HG02678 (cell line): ENCODE measurements around the gene SLC35D2.
"Not testable (repeated sequence)": the region's sequence is repeated elsewhere in the genome, so short reads cannot be mapped to it uniquely, and the experiment has no call there.

ENCODE experiments used
- ATAC-seq: cut with Tn5 transposase; IDR thresholded peaks from one replicate; pipeline ENCODE4 v1.9.1; 2021; ENCODE audit warnings: mild to moderate bottlenecking, moderate library complexity; ENCODE audit not compliant: unreplicated experiment

Gene SLC35D2

DNA sequence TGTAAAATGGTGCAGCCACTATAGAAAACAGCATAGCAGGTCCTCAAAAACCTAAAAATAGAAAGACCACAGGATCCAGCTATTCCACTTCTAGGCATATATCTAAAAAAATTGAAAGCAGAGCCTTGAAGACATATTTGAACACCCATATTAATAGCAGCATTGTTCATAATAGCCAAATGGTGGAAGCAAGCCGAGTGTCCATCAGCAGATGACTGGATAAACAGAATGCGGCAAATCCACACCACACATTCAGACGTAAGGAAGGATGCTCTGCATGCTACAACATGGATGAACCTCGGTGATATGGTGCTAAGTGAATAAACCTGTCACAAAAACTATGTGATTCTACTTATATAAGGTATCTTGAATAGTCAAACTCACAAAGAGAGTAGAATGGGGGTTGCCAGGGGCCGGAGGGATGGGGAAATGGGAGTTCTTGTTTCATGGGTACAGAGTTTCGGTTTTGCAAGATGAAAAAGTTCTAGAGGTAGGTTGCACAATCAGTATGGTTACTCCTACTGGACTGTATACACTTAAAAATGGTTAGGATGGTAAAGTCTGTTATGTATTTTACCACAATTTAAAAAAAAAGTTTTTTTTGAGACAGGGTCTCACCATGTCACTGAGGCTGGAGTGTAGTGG is 64.5 kb downstream of the SLC35D2 start:
- ATAC-seq = no peak

DNA sequence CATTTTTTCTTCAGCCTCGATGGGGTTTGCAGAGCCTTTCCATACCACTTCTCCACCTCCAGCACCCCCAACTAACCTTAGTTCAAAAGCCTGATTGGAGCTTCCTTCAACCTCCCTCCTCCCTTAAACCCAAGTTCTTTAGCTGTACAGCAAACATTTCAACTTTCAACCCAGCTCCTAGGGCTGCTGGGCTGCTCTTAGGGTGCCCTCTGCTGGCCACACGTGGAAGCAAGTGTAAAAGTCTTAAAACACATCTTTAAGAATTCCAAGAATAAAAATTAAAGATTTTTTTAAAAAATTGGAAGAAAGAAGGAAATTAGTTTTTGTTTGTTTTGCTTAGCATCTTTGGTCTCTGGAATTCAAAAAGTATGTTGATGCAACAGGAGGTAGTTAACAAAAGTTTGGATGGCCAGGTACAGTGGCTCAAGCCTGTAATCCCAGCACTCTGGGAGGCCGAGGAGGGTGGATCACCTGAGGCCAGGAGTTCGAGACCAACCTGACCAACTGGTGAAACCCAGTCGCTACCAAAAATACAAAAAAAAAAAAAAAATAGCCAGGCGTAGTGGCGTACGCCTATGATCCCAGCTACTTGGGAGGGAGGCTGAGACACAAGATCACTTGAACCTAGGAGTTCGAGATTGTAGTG is 66.1 kb downstream of the SLC35D2 start:
- no peak for ATAC-seq

DNA sequence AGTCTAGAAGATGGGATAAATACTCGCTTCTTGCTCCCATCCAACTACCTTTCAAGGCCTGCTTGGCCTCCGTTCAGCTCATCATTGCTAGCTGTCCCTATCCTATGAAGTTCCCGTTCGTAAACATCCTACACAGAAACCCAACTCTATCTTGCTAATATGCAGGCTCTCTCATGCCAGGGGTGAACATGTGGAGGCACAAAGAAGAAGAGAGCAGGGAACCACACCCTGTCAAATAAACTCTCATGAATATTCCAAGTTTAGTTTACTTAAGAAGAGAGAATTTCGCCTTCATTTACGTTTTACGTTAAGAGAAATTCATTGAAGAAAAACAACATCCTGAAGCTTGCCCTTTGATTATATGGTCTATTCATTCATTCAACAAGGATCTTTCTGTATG is 73.7 kb downstream of the SLC35D2 start:
- no peak for ATAC-seq

DNA sequence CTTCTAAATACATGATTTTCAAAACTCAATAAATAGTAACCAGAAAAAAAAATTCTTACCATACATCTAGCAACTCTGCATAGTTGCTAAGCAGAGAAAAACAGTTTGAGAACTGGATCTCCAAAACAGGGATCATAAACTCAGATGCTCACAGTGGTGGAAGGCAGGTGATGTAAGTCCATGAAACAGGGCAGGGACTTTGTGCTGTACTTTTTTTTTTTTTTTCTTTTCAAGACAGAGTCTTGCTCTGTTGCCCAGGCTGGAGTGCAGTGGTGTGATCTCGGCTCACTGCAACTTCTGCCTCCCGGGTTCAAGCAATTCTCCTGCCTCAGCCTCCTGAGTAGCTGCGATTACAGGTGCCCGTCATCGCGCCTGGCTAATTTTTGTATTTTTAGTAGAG is 76.6 kb downstream of the SLC35D2 start:
- not testable (repeated sequence) for ATAC-seq

DNA sequence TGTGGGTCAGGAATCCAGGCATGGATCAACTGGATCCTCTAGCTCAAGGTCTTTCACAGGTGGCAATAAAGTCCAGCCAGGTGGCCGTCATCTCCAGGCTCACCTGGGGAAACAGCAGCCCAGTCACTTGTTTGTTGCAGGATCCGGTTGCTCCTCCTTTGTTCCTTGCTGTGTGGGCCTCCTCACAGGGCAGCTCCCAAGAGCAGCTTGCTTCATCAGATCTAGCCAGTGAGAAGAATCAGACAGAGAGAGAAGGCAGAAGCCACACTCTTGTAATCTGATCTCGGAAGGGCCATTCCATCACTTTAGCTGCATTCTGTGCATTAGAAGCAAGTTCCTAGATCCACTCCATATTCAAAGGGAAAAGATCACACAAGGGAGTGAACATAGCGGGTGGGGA is 78.3 kb downstream of the SLC35D2 start:
- ATAC-seq = no peak

DNA sequence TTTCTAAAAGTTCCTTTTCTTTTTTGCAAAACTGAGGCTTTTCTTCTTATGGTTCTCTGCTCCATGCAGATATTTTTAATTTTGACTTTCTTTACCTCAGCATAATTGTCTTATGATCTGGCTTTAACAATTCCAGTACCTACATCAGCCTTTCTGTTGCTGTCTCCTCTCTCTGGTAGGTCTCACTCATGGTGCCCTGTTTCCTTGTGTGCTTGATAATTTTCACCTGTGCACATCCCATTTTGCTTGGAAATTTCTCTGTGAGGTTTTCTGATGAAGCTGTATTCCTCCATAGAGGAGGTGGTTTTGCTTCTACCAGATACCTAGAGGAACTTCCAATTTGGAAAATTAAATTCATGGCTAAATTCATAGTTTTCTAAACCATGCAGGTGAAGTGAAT is 79.3 kb downstream of the SLC35D2 start:
- no peak for ATAC-seq

DNA sequence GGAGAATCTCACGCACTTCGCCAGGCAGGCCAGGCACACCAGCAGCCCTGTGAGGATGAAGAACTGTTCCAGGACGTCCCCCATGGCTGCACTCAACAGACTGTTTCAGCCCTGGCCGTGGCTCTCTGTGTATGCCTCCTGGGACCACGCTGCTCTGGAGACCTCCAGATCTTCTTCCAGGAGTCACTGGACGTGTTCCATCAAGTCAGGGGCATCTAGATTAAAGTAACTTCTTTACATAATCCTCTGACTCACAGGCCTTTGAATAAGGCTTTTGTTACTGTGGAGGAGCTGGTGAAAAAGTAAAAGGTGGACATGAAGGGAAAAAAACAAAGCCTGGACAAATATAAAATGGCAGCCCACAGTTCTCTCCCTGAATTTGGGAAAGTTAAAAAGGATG is 81.5 kb downstream of the SLC35D2 start, which contains the start of gene HSD17B3:
Gene HSD17B3 (minus strand): TSS at position 156 of the 400 bp plus-strand sequence. CDS start 72 bp downstream, at position 84.
- ATAC-seq = no peak

DNA sequence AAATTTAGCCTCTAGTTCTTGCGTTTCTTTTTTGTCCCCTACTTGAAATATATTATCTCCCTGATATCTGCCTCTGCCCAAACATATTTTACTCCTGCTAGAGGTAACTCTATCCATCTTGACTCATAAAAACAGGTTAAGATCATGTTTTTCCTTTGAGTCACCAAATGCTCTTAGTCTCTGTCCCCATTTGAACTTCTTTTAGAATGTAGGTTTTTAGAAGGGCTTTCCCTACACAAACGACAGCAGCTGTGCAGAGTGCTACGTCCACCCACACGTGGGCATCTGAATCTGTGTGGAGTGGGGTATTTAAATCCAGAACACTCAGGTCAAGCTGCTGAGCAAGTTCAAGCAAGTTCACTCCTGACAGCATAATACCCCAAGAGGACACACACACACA is 83.7 kb downstream of the SLC35D2 start:
- ATAC-seq = no peak

DNA sequence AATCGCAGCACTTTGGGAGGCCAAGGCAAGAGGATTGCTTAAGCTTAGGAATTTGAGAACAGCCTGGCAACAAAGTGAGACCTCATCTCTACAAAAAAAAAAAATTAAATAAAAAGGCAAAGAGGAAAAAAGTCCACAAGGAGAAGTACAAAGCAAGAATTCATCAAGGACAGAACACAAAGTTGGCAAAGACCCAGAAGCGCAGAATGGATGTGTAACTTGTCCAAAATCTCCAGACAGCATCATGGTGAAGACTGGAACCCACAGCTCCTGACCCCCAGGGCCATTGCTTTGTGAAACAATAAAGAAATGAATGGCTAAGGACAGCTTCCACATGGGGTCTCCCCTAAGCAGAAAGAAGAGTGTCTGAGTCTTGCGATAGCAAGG is 89.4 kb downstream of the SLC35D2 start:
- ATAC-seq = no peak

DNA sequence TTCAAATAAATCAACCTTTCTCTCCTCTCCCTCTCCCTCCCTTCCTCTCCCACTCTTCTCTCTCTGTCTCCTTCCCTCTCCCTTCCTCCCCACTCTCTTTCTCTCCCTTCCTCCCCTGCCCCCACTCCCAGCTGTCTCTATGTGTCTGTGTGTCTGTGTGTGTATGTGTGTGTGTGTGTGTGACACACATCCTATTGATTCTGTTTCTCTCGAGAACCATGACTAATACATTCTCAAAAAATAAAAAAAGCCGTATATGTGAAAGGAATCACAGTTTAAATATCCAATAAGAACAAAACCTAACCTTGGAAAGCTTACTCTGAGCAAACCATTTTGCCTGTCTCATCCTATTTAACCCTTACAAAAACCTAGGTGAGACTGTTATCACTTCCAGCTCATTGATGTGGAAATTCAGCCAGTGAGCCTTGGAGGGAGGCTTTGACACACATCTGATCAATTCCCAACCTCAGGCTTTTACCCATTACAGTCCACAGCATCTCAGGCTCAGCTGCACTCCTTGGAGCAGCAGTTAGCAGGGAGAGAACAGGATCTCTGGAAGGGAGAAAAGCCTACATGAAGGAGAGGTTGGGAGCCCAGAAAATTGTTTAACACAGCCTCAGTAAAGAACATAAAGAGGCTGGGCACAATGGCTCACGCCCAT is 89.9 kb downstream of the SLC35D2 start:
- ATAC-seq = no peak

DNA sequence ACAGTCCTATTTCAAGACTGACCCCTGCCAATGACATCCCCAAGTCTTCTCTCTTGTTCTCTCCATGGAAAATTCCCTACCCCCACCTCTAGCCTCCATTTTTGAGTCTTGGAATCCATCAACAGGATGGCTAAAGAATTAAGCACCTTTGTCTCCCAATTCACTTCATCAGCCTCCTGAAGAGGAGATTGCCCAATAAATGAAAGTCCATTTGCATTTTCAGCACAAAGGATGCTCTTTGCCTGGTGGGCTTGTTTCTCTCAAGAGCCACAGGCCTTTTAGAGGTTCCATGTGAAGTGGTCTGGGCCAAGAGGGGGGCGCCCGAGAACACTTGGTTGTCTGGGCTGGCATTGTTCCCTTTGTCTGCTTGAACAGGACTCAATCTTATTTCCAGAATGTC is 94.1 kb downstream of the SLC35D2 start:
- ATAC-seq = no peak

DNA sequence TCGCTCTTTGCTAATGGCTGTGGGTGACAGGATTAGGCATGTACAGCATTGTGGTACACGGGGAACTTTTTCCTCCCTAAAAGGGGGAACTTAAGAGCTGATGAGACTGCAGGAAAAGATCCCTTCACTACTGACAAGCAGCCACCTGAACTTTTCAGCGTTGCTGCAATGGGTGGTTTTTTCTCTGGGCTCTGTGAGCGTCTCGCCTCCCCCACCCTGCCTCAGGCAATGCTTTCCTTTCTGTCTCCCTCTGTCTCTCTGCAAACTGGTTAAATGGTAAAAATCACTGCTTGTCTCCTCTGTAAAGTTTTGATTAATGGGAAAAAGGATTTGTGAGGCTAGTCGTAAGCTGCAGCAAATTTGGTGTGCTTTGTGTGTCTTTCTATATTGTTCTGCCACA is 101.9 kb downstream of the SLC35D2 start:
- ATAC-seq = no peak

DNA sequence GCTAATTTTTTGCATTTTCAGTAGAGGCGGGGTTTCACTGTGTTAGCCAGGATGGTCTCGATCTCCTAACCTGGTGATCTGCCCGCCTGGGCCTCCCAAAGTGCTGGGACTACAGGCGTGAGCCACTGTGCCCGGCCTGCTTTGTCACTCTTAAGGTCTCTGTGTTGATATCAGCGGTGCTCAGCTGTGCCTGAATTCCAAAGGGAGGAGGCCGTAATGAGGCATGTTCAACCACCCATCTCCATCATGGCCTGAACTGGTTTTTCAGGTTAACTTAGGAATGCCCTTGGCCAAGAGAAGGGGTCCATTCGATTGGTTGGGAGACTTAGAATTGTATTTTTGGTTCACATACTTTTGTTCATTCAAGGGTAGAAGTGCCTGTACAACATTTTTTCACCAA is 103.6 kb downstream of the SLC35D2 start:
- no peak for ATAC-seq

DNA sequence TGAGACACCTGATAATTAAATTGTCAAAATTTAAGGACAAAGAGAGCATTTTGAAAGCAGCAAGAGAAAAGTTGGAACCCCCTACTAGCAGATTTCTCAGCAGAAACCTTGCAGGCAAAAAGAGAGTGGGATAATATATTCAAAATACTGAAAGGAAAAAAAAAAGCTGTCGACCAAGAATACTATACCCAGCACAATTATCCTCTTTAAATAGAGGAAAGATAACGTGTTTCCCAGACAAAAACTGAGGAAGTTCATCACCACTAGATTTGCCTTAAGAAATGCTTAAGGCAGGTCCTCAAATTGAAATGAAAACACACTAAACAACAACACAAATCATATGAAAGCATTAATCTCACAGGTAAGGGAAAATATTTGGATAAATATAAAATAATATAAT is 108.6 kb downstream of the SLC35D2 start:
- ATAC-seq = no peak
